GM10266 (cell line): ENCODE results near the gene FTSJ1.
"Not testable (repeated sequence)": the region's sequence is repeated elsewhere in the genome, so short reads cannot be mapped to it uniquely, and the experiment has no call there.

ENCODE experiments used
- DNase-seq: peaks from one replicate; pipeline ENCODE4 v3.0.0; 2012; ENCODE audit errors: extremely low spot score
- TF ChIP-seq, protein P1 (sequence below): IDR thresholded peaks from 2 replicates; pipeline ENCODE4 v1.5.1; 2012; ENCODE audit warnings: mild to moderate bottlenecking, low read depth; ENCODE audit not compliant: control insufficient read depth, insufficient read depth; ENCODE audit errors: missing control alignments

Gene FTSJ1, protein sequence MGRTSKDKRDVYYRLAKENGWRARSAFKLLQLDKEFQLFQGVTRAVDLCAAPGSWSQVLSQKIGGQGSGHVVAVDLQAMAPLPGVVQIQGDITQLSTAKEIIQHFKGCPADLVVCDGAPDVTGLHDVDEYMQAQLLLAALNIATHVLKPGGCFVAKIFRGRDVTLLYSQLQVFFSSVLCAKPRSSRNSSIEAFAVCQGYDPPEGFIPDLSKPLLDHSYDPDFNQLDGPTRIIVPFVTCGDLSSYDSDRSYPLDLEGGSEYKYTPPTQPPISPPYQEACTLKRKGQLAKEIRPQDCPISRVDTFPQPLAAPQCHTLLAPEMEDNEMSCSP

DNA sequence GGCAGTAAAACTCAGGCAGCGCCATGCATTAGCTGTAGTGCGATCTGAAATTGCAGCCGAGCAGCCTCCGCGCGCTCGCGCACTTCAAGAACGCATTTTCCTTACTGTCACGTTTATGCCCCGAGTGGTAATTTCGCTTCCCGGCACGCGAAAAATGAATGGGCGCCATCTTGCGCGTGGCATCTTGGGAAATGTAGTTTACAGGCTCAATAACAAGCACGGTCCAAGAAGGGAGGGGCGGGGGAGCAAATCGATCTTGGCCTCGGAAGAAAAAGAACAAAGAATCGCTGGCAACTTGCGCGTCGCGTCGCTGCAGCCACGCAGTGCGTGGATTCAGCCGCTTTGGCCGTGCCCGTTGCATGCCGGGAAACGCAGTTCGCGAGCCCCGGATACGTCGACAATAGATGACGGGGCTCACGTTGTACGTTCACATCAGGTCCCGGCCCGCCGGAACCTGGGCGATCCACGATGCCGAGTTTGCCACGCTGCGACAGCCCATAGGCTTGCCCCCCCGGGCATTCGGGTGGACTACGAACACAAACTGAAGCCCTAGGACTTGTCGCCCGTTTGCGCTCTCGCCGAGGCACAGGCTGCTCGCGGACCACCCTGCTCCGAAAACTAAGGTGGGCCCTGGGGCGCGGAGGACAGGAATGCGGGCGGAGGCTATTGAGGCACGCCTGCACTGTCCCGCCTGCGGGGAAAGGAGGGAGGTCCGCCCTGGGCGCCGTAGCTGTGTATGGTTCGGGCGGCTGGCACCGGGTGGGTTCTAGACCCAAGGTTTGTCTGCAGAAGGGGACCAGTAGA lies at the start of gene FTSJ1:
Gene FTSJ1 (plus strand): TSS at position 426 of the 804 bp plus-strand sequence. CDS start 1,849 bp downstream, outside the sequence.
- peak; percentile 68 for DNase-seq
- TF ChIP-seq, protein P1, sequence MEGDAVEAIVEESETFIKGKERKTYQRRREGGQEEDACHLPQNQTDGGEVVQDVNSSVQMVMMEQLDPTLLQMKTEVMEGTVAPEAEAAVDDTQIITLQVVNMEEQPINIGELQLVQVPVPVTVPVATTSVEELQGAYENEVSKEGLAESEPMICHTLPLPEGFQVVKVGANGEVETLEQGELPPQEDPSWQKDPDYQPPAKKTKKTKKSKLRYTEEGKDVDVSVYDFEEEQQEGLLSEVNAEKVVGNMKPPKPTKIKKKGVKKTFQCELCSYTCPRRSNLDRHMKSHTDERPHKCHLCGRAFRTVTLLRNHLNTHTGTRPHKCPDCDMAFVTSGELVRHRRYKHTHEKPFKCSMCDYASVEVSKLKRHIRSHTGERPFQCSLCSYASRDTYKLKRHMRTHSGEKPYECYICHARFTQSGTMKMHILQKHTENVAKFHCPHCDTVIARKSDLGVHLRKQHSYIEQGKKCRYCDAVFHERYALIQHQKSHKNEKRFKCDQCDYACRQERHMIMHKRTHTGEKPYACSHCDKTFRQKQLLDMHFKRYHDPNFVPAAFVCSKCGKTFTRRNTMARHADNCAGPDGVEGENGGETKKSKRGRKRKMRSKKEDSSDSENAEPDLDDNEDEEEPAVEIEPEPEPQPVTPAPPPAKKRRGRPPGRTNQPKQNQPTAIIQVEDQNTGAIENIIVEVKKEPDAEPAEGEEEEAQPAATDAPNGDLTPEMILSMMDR = no peak

DNA sequence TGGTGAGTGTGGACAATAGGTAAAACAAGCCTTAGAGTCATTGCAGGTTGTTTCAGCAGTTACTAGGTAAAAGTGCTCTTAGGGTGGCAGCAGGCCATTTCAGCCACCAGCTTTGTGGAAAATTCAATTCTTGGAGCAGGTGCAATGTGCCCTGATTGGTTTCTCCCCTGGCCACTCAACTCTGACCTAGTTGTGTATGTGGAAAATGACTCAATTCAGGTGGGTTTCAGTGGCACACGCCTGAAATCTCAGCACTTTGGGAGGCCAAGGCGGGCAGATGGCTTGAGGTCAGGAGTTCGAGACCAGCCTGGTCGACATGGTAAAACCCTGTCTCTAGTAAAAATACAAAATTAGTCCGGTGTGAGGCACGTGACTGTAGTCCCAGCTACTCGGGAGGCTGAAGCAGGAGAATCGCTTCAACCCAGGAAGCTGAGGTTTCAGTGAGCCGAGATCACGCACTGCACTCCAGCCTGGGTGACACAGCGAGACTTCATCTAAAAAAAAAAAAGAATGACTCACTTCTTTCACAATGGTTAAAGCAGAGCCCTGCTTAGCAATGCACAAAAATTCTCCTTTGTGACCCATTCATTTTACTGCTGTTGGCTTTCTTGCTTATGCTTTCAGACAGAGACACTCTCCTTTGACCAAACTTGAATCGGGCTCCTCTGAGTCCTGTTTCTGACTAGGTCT lies 48.8 kb upstream of the FTSJ1 start:
- DNase-seq = not testable (repeated sequence)

DNA sequence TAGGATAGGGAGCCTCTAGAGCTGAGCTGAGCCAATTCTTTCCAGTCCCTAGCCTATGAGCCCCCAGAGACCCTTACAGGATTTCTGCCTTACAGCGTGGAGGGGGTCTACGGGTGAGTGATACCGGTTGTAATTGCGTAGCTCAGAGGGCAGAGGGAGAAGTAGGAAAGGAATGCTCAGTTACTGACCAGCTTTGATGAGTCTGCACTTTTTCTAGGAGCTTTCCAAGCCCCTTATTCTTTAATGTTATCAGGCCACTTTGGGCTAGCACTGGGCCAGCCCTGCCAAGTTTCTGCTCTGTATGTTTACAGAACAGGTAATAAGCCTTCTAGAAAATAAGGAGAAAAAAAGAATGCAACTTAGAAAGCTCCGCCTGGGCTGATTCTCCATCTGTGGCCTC lies 46.4 kb upstream of the FTSJ1 start:
- not testable (repeated sequence) for DNase-seq

DNA sequence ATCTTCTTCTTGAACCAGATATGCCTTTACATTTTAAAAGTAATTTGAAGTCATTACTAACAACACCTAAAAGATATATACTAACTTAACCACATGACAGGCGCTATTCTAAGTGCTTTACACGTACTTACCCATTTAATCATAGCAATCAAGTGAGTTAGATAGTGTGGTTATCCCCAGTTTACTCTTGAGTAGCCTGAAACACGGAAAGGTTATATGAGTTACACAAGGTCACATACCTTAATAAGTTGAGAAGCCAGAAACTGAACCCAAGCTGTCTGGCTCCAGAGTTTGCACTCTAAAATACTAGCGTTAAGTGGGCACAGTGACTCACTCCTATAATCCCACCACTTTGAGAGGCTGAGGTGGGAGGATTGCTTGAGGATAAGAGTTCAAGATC lies 45.8 kb upstream of the FTSJ1 start:
- not testable (repeated sequence) for DNase-seq

DNA sequence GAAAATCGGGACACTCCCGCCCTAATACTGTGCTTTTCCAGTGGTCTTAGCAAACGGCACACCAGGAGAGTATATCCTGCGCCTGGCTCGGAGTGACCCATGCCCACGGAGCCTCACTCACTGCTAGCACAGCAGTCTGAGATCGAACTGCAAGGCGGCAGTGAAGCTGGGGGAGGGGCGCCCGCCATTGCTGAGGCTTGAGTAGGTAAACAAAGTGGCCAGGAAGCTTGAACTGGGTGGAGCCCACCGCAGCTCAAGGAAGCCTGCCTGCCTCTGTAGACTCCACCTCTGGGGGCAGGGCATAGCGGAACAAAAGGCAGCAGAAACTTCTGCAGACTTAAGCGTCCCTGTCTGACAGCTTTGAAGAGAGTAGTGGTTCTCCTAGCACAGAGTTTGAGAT lies 42.3 kb upstream of the FTSJ1 start:
- not testable (repeated sequence) for DNase-seq

DNA sequence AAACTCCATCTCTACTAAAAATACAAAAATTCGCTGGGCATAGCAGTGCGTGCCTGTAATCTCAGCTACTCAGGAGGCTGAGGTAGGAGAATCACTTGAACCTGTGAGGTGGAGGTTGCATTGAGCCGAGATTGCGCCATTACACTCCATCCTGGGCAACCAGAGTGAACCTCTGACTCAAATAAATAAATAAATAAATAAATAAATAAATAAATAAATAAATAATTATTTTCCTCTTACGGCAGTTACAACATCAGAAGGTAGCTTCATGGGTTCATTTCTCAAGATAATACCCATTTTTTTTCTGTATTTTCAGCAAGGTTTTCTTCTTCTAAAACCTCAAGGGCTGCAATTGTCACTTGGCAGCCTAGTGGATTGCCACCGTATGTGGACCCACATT lies 28.8 kb upstream of the FTSJ1 start:
- not testable (repeated sequence) for DNase-seq

DNA sequence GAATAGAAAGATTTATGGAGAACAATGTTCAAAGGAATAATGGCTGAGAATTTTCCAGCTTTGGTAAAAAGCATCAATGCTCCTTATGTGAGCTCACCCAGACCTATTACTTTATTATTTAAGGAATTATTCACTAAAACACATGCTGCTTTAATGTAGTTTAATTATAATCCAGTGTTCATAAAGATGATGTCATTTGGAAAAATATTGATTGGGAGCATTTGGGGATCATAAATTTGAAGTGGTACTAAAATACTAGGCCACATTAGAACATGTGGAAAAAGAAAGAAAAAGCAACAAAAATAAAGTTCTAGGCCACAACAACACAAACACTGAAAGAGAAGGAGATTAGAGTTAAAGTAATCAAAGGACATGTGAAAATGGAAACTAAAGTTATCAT lies 25.9 kb upstream of the FTSJ1 start:
- TF ChIP-seq, protein P1 = no peak
- DNase-seq = no peak

DNA sequence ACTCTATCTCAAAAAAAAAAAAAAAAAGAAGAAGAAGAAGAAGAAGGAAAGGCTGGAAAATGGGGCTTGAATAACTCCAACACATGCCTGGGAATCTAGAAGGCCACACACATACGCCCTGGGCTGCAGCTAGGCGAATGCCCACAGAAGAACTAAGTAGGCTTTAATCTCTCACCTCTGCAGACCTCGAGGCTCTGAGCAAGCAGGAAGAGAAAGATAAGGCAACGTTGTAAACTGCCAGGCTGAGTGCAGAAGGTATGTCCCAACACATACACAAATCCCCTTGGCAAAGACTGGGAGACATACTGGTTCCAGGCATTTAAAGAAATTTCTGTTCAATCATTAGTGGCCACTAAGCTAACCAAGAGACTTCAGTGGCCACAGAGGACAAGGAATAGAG lies 24.3 kb upstream of the FTSJ1 start:
- TF ChIP-seq, protein P1 = no peak
- no peak for DNase-seq

DNA sequence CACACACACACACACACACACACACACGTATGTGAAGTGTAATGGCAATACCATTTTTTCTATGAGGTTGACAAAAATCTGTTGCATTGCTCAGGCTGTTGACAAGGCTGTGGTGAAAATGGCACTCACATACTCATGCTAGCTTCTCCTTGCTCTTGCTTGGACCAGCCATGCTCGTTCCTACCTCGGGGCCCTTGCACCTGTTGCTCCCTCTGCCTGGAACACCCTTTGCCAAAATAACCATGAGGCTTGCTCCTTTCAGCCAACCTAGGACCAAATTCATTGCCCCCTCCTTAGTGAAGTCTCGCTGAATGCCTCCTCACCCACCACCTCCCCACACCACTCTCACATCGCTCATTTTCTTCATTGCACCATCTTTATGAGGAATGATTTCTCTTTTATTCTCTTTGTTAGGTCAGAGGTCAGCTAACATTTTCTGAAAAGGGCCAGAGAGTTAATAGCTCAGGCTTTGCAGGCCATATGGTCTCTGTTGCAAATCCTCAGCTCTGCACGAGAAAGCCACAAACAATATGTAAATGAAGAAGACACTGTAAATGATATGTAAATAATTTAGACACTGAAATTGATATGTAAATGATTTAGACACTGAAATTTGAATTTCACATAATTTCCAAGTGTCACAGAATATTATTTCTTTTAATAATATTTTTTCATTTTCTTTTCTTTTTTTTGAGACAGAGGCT lies 19.2 kb upstream of the FTSJ1 start:
- TF ChIP-seq, protein P1 = no peak
- no peak for DNase-seq

DNA sequence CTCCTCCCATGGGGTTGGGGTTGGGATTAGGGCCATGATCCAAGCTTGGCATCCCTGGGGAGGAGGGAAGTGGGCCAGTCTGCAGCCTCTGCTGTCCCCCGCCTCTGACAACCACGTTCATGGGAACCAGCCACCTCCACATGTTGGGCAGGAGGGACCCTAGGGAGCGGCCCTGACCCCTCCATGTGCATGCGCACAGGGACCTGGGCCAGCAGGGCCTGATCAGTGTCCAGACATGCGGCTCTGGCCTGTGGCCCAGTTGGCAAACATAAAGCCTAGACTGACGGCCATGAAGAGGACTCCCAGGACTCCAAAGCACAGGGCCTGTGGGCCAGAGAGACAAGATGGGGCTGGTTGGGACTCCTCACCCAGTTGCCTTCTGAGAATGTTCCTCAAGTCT lies 17.3 kb upstream of the FTSJ1 start:
- TF ChIP-seq, protein P1 = no peak
- no peak for DNase-seq
